ENCODE data around the gene WFS1.

WFS1 gene

DNA sequence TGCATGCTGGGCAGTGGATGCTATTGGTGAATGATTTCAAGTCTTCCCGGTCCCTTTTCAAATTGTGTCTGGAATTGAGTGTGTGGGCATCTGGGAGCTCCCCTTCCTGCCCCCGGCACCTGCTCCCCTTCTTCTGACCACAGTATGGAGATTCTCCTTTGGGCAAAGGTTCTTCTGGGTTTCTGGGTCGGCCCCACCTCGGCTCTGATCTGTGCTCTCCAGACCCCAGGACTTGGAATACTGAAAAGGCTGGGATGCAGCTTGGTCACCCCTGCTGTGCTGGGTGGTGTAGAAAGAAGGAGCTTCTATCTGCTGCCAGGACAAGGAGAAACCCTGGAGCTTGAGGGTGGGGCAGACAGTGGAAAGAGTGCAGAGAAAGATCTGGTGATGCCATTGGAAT lies 78.8 kb downstream of the WFS1 start:
- Histone ChIP-seq H4K5ac (ENCODE audit: low read length) (no peak overlapping the region), H3K18ac (ENCODE audit: low read length) (no peak overlapping the region), H3K56ac (ENCODE audit: low read length) (no peak overlapping the region), H3K4me1 (ENCODE audit: control insufficient read depth, low read depth, low read length) (no peaks in the 10 kb centered on the region), H2AK5ac (ENCODE audit: low read length) (no peak overlapping the region), H3K27ac (ENCODE audit: low read depth, low read length) (no peak overlapping the region), H2BK120ac (ENCODE audit: low read depth, low read length) (no peak overlapping the region), H4K8ac (ENCODE audit: low read depth, low read length) (no peak overlapping the region), H2BK5ac (ENCODE audit: low read length) (no peak overlapping the region), H2BK15ac (replicated peaks; ENCODE audit: low read depth) (no peak overlapping the region), H3K4me2 (ENCODE audit: low read length) (no peak overlapping the region), H3K23ac (ENCODE audit: low read length) (no peak overlapping the region), H3K79me2 (ENCODE audit: control insufficient read depth, insufficient read depth, low read length) (no peaks in the 10 kb centered on the region), H3K27me3 (ENCODE audit: insufficient read depth, low read length, poor library complexity) (no peaks in the 10 kb centered on the region), H3K4me3 (ENCODE audit: low read length) (no peak overlapping the region), H3K4ac (ENCODE audit: low read depth, low read length) (no peak overlapping the region), H3K9ac (ENCODE audit: low read length) (no peak overlapping the region), H3K79me1 (ENCODE audit: low read length) (no peaks in the 10 kb centered on the region), H3K36me3 (ENCODE audit: control insufficient read depth, insufficient read depth, low read length) (no peaks in the 10 kb centered on the region)
- WGBS (ENCODE audit: extremely low coverage, insufficient coverage, low lambda C conversion rate): no CpG with 5 or more reads among the region's 4 CpGs
- DNase-seq: no peak

GRCh38 chr4:6349896-6350603 lies 80.4 kb downstream of the WFS1 start:
- H3K27ac ChIP-seq (ENCODE audit: low read depth, low read length): no peak overlapping the region
- WGBS (ENCODE audit: extremely low coverage, insufficient coverage, low lambda C conversion rate): no CpG with 5 or more reads among the region's 19 CpGs

DNA sequence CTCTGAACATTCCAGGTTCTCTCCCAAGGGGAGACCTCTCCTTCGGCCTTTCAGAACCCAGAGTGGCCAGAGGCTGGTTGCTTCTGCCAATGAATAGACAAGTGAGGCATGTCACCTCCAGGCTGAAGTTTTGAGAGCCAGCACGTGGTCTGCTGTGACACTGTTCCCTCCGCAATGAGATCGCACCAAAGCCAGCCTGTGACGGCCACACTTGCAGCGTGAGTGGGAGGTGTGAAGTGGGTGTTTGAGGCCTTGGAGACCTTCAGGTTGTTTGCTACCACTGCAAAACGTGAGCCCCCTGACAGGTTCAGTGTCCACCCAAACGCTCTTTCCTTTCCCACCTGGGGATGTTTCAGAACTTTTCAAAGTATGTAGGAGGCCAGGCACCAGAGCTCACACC lies 81.0 kb downstream of the WFS1 start:
- no peak overlapping the region for H3K4me2 ChIP-seq (ENCODE audit: low read length)
- H4K8ac ChIP-seq (ENCODE audit: low read depth, low read length): no peak overlapping the region
- no peak overlapping the region for H2BK15ac ChIP-seq (replicated peaks; ENCODE audit: low read depth)
- no peak overlapping the region for H3K4ac ChIP-seq (ENCODE audit: low read depth, low read length)
- H3K27me3 ChIP-seq (ENCODE audit: insufficient read depth, low read length, poor library complexity): no peaks in the 10 kb centered on the region
- H2BK120ac ChIP-seq (ENCODE audit: low read depth, low read length): no peak overlapping the region
- no peak overlapping the region for H2AK5ac ChIP-seq (ENCODE audit: low read length)
- no peaks in the 10 kb centered on the region for H3K79me1 ChIP-seq (ENCODE audit: low read length)
- DNase-seq: no peak
- no peak overlapping the region for H3K4me3 ChIP-seq (ENCODE audit: low read length)
- H3K23ac ChIP-seq (ENCODE audit: low read length): no peak overlapping the region
- no peaks in the 10 kb centered on the region for H3K36me3 ChIP-seq (ENCODE audit: control insufficient read depth, insufficient read depth, low read length)
- H3K18ac ChIP-seq (ENCODE audit: low read length): no peak overlapping the region
- no CpG with 5 or more reads among the region's 8 CpGs for WGBS (ENCODE audit: extremely low coverage, insufficient coverage, low lambda C conversion rate)
- H3K9ac ChIP-seq (ENCODE audit: low read length): no peak overlapping the region
- H2BK5ac ChIP-seq (ENCODE audit: low read length): no peak overlapping the region
- H4K5ac ChIP-seq (ENCODE audit: low read length): no peak overlapping the region
- H3K27ac ChIP-seq (ENCODE audit: low read depth, low read length): no peak overlapping the region
- no peak overlapping the region for H3K56ac ChIP-seq (ENCODE audit: low read length)
- H3K4me1 ChIP-seq (ENCODE audit: control insufficient read depth, low read depth, low read length): no peaks in the 10 kb centered on the region
- no peaks in the 10 kb centered on the region for H3K79me2 ChIP-seq (ENCODE audit: control insufficient read depth, insufficient read depth, low read length)

More at GRCh38 chr4:6349896-6350603, 80.4 kb downstream of the WFS1 start:
- Histone ChIP-seq H3K4me3 (ENCODE audit: low read length) (no peak overlapping the region), H3K4ac (ENCODE audit: low read depth, low read length) (no peak overlapping the region), H3K36me3 (ENCODE audit: control insufficient read depth, insufficient read depth, low read length) (no peaks in the 10 kb centered on the region), H3K56ac (ENCODE audit: low read length) (no peak overlapping the region), H3K4me2 (ENCODE audit: low read length) (no peak overlapping the region), H3K79me1 (ENCODE audit: low read length) (no peaks in the 10 kb centered on the region), H3K79me2 (ENCODE audit: control insufficient read depth, insufficient read depth, low read length) (no peaks in the 10 kb centered on the region), H3K23ac (ENCODE audit: low read length) (no peak overlapping the region), H3K18ac (ENCODE audit: low read length) (no peak overlapping the region), H2BK120ac (ENCODE audit: low read depth, low read length) (no peak overlapping the region), H4K5ac (ENCODE audit: low read length) (no peak overlapping the region), H2AK5ac (ENCODE audit: low read length) (no peak overlapping the region), H2BK15ac (replicated peaks; ENCODE audit: low read depth) (no peak overlapping the region), H4K8ac (ENCODE audit: low read depth, low read length) (no peak overlapping the region), H2BK5ac (ENCODE audit: low read length) (no peak overlapping the region), H3K9ac (ENCODE audit: low read length) (no peak overlapping the region), H3K4me1 (ENCODE audit: control insufficient read depth, low read depth, low read length) (no peaks in the 10 kb centered on the region), H3K27me3 (ENCODE audit: insufficient read depth, low read length, poor library complexity) (no peaks in the 10 kb centered on the region)
- DNase-seq: no peak

DNA sequence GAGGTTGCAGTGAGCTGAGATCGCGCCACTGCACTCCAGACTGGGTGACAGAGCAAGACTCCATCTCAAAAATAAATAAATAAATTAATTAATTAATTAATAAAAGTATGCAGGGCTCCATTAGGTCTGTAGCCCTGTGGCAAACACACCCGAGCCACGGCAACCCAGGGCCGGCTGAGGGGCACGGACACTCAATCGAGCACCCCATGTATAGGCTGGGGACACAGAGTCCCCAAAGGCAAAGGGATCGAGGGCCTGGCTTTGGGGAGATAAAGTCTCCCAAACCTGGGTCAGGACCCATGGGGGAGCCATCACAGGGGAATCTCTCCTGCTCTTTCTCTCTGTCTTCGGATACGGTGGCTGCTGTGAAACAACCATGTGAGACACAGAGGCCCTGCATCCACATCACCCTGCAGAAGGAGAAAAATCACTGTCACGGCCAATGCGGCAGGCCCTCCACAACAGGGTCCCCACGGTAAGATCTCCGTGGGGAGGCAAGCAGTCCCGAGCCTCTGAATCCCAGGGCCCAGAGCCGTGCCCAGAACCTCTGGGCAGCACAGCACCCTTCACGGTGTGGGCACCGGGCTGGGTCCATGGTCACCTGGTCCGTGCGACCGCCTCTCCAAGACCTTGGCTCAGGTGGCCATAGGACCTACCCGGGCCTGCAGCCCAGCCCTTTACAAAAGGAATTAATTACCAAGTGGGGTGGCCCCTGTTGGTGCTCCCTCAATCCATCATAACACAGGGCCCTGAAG lies 81.8 kb downstream of the WFS1 start:
- Histone ChIP-seq H2AK5ac (ENCODE audit: low read length) (no peak overlapping the region), H3K27me3 (ENCODE audit: insufficient read depth, low read length, poor library complexity) (no peaks in the 10 kb centered on the region), H3K79me2 (ENCODE audit: control insufficient read depth, insufficient read depth, low read length) (no peaks in the 10 kb centered on the region), H3K4me1 (ENCODE audit: control insufficient read depth, low read depth, low read length) (no peaks in the 10 kb centered on the region), H4K5ac (ENCODE audit: low read length) (no peak overlapping the region), H3K36me3 (ENCODE audit: control insufficient read depth, insufficient read depth, low read length) (no peaks in the 10 kb centered on the region), H3K79me1 (ENCODE audit: low read length) (no peaks in the 10 kb centered on the region), H2BK5ac (ENCODE audit: low read length) (no peak overlapping the region), H3K23ac (ENCODE audit: low read length) (no peak overlapping the region), H3K56ac (ENCODE audit: low read length) (no peak overlapping the region), H2BK15ac (replicated peaks; ENCODE audit: low read depth) (no peak overlapping the region), H4K8ac (ENCODE audit: low read depth, low read length) (no peak overlapping the region), H3K4me3 (ENCODE audit: low read length) (no peak overlapping the region), H2BK120ac (ENCODE audit: low read depth, low read length) (no peak overlapping the region), H3K9ac (ENCODE audit: low read length) (no peak overlapping the region), H3K18ac (ENCODE audit: low read length) (no peak overlapping the region), H3K4me2 (ENCODE audit: low read length) (no peak overlapping the region), H3K4ac (ENCODE audit: low read depth, low read length) (no peak overlapping the region), H3K27ac (ENCODE audit: low read depth, low read length) (no peak overlapping the region)
- DNase-seq: no peak
- no CpG with 5 or more reads among the region's 22 CpGs for WGBS (ENCODE audit: extremely low coverage, insufficient coverage, low lambda C conversion rate)

- no CpG with 5 or more reads among the region's 13 CpGs for WGBS (ENCODE audit: extremely low coverage, insufficient coverage, low lambda C conversion rate)
- no peak overlapping the region for H4K8ac ChIP-seq (ENCODE audit: low read depth, low read length)
- H2BK15ac ChIP-seq (replicated peaks; ENCODE audit: low read depth): no peak overlapping the region
- no peaks in the 10 kb centered on the region for H3K79me1 ChIP-seq (ENCODE audit: low read length)
- H3K23ac ChIP-seq (ENCODE audit: low read length): no peak overlapping the region
- no peak overlapping the region for H3K18ac ChIP-seq (ENCODE audit: low read length)
- no peaks in the 10 kb centered on the region for H3K79me2 ChIP-seq (ENCODE audit: control insufficient read depth, insufficient read depth, low read length)
- no peak overlapping the region for H4K5ac ChIP-seq (ENCODE audit: low read length)
- H3K56ac ChIP-seq (ENCODE audit: low read length): no peak overlapping the region
- no peak overlapping the region for H2BK5ac ChIP-seq (ENCODE audit: low read length)
- H3K27ac ChIP-seq (ENCODE audit: low read depth, low read length): no peak overlapping the region
- H3K27me3 ChIP-seq (ENCODE audit: insufficient read depth, low read length, poor library complexity): no peaks in the 10 kb centered on the region
- no peak overlapping the region for H3K9ac ChIP-seq (ENCODE audit: low read length)
- H3K4me2 ChIP-seq (ENCODE audit: low read length): no peak overlapping the region
- H3K4ac ChIP-seq (ENCODE audit: low read depth, low read length): no peak overlapping the region
- no peak overlapping the region for H2BK120ac ChIP-seq (ENCODE audit: low read depth, low read length)
- no peak for DNase-seq
- H3K4me3 ChIP-seq (ENCODE audit: low read length): no peak overlapping the region
- H3K36me3 ChIP-seq (ENCODE audit: control insufficient read depth, insufficient read depth, low read length): no peaks in the 10 kb centered on the region
- H3K4me1 ChIP-seq (ENCODE audit: control insufficient read depth, low read depth, low read length): no peaks in the 10 kb centered on the region
- no peak overlapping the region for H2AK5ac ChIP-seq (ENCODE audit: low read length)
Observed at GRCh38 chr4:6352031-6352692, 82.5 kb downstream of the WFS1 start.
